HepG2 (cell line): Measurements from ENCODE around the gene ETV1. TPM values are rescaled to one million over a fixed set of nuclear protein-coding genes. Genes with fewer than 3 reads are reported as not detected.

Experiments used
- ATAC-seq: fragments of 200-7000 bp; cut with Tn5 transposase; 3 replicates; pipeline ENCODE4 v1.9.1; 2020; ENCODE audit warnings: mild to moderate bottlenecking, moderate library complexity
- BruUV-seq: library from RNA; stranded (reverse); fragments of 400-500 nt; replicated peaks from 2 replicates; lab custom pipeline; 2021; lab: Mats Ljungman, UMichigan
- CTCF ChIA-PET: fragments of 300-600 bp; formaldehyde crosslinking; extraction: SDS; loops from one replicate; lab custom pipeline; 2021; ENCODE audit warnings: low total read pairs, inconsistent platforms, low intra/inter-chr PET ratio; lab: Yijun Ruan, JAX
- POLR2A ChIA-PET: fragments of 350-600 bp; sonication (Branson Sonifier 250); formaldehyde crosslinking; loops from one replicate; lab custom pipeline; 2020; ENCODE audit warnings: antibody characterized with exemption, inconsistent platforms; lab: Yijun Ruan, JAX
- DNase-seq: peaks from one replicate; pipeline ENCODE4 v3.0.0-alpha.2; 2015; ENCODE audit warnings: low spot score
- FAIRE-seq: peaks from 3 replicates; lab custom pipeline; 2011; peaks lifted over from hg19 to GRCh38; lab: Jason Lieb, UNC
- H2AFZ ChIP-seq: one replicate; pipeline ENCODE4 v1.6.1; 2011; ENCODE audit warnings: low read length, inconsistent platforms
- H3K27ac ChIP-seq: fragments of 300-600 bp; 3 replicates; pipeline ENCODE4 v1.8.0; 2011; ENCODE audit warnings: mixed run types, mild to moderate bottlenecking, mixed read lengths, low read length, inconsistent platforms; ENCODE audit not compliant: insufficient read depth; ENCODE audit errors: extremely low read length
- H3K27me3 ChIP-seq, 2 experiments: fragments of 200-600 bp in 1 of 2; 2 replicates in 1 of 2; 3 replicates in 1 of 2; pipeline versions ENCODE4 v1.6.0 to v1.8.0; 2011; ENCODE audit warnings: low read length in 2 of 2, mild to moderate bottlenecking in 2 of 2, moderate library complexity in 2 of 2, inconsistent platforms in 1 of 2; ENCODE audit not compliant: insufficient read depth in 2 of 2, control insufficient read depth in 1 of 2
- H3K36me3 ChIP-seq, 2 experiments: fragments of 200-600 bp in 1 of 2; replicated peaks in 1 of 2; 2 replicates in 1 of 2; 3 replicates in 1 of 2; pipeline versions ENCODE4 v1.5.1 to v1.8.0; 2011; ENCODE audit warnings: low read length in 2 of 2, inconsistent platforms in 1 of 2; ENCODE audit not compliant: insufficient read depth in 2 of 2, control insufficient read depth in 1 of 2
- H3K4me1 ChIP-seq: 2 replicates; pipeline ENCODE4 v1.5.1; 2012; ENCODE audit warnings: low read length, inconsistent platforms; ENCODE audit not compliant: insufficient read depth
- H3K4me2 ChIP-seq: 2 replicates; pipeline ENCODE4 v1.6.0; 2011; ENCODE audit warnings: low read depth, low read length, inconsistent platforms
- H3K4me3 ChIP-seq, 3 experiments: fragments of 200-600 bp in 1 of 3; sonication (generic), shearing (Covaris generic) in 1 of 3; replicated peaks in 1 of 3; 2 replicates each; pipeline ENCODE4 v1.5.1; 2011 to 2016; ENCODE audit warnings: low read length in 3 of 3, inconsistent platforms in 2 of 3, low read depth in 2 of 3, mild to moderate bottlenecking in 2 of 3, control low read depth in 1 of 3, mixed read lengths in 1 of 3; ENCODE audit not compliant: insufficient read depth in 1 of 3
- H3K79me2 ChIP-seq: one replicate; pipeline ENCODE4 v1.6.1; 2011; ENCODE audit warnings: low read length, inconsistent platforms; ENCODE audit not compliant: insufficient read depth
- H3K9ac ChIP-seq: 2 replicates; pipeline ENCODE4 v1.6.0; 2011; ENCODE audit warnings: mild to moderate bottlenecking, low read depth, low read length, inconsistent platforms; ENCODE audit not compliant: insufficient read depth
- H3K9me3 ChIP-seq: 2 replicates; pipeline ENCODE4 v1.5.1; 2012; ENCODE audit warnings: mild to moderate bottlenecking, low read length
- H4K20me1 ChIP-seq: 2 replicates; pipeline ENCODE4 v1.6.0; 2011; ENCODE audit warnings: inconsistent platforms, mild to moderate bottlenecking, low read length, moderate library complexity; ENCODE audit not compliant: insufficient read depth
- ARNT ChIP-seq: fragments of 450-650 bp; IDR thresholded peaks from 2 replicates; pipeline ENCODE4 v1.6.1; 2017
- ISX ChIP-seq: sonication (generic); formaldehyde crosslinking; conservative IDR thresholded peaks from 2 replicates; pipeline ENCODE4 v1.5.0; 2020; ENCODE audit warnings: missing genetic modification reagents
- PHF5A ChIP-seq: IDR thresholded peaks from one replicate; pipeline ENCODE4 v1.6.1; 2018; ENCODE audit warnings: low read depth, missing genetic modification reagents; ENCODE audit not compliant: unreplicated experiment
- RCOR2 ChIP-seq: IDR thresholded peaks from 2 replicates; pipeline ENCODE4 v1.6.1; 2016; ENCODE audit warnings: missing biosample characterization, missing genetic modification reagents
- RORA ChIP-seq: sonication (generic); formaldehyde crosslinking; IDR thresholded peaks from 2 replicates; pipeline ENCODE4 v1.5.0; 2020; ENCODE audit warnings: mild to moderate bottlenecking, missing genetic modification reagents, moderate library complexity
- SKI ChIP-seq: fragments of 450-650 bp; IDR thresholded peaks from one replicate; pipeline ENCODE4 v1.6.1; 2018; ENCODE audit warnings: mild to moderate bottlenecking; ENCODE audit not compliant: partially characterized antibody
- THAP8 ChIP-seq: sonication (generic); formaldehyde crosslinking; IDR thresholded peaks from 2 replicates; pipeline ENCODE4 v1.5.1; 2020; ENCODE audit warnings: missing genetic modification reagents, mild to moderate bottlenecking, borderline replicate concordance
- YY1 ChIP-seq: IDR thresholded peaks from 2 replicates; pipeline ENCODE4 v1.6.1; 2011; ENCODE audit warnings: low read length, low read depth, moderate library complexity, mild to moderate bottlenecking; ENCODE audit not compliant: insufficient read depth, insufficient replicate concordance
- ZNF879 ChIP-seq: sonication (generic); formaldehyde crosslinking; IDR thresholded peaks from 2 replicates; pipeline ENCODE4 v1.8.1; 2023; ENCODE audit warnings: missing genetic modification reagents
- WGBS: methylation state at CpG from one replicate; pipeline ENCODE4 v1.1.6; 2017; ENCODE audit warnings: low lambda C conversion rate; 5-methylcytosine and 5-hydroxymethylcytosine counted together
- in situ Hi-C: cut with HindIII; loops from 2 replicates; pipeline ENCODE4 v1.10.0; 2017; ENCODE audit warnings: low pct_unique_long_range_greater_than_20kb; ENCODE audit not compliant: extremely low pct_ligation_motif_present
- intact Hi-C: fragments of 100-400 bp; cut with micrococcal nuclease; formaldehyde crosslinking; loops from one replicate; pipeline ENCODE4 v1.10.0; 2022; ENCODE audit not compliant: unreplicated experiment
- polyA plus RNA-seq, 8 experiments: library from polyadenylated mRNA; depleted of rRNA in 3 of 8; stranded (reverse) in 7 of 8; unstranded in 1 of 8; fragments of >200 nt; fragmentation: Illumina TruSeq in 4 of 8; extraction: Trizol in 4 of 8; gene quantifications; 2 replicates each; pipeline versions ENCODE4 v1.2.1 to v1.2.3, GENCODE V29; 2011 to 2016; ENCODE audit warnings: low read depth in 4 of 8, missing spikeins in 1 of 8, mixed read lengths in 1 of 8; ENCODE audit not compliant: insufficient read depth in 1 of 8
- total RNA-seq, 5 experiments: library from RNA; depleted of rRNA; stranded (reverse); fragments of >200 nt; fragmentation: Illumina TruSeq; extraction: Trizol; gene quantifications; 2 replicates each; pipeline ENCODE4 v1.2.3, GENCODE V29; 2016; ENCODE audit warnings: low read depth in 1 of 5
- TF ChIP-seq, protein P1 (sequence below): sonication (generic); formaldehyde crosslinking; IDR thresholded peaks from 2 replicates; pipeline ENCODE4 v1.5.0; 2020; ENCODE audit warnings: mild to moderate bottlenecking, missing genetic modification reagents

ETV1 gene
- total and polyA plus RNA-seq, 2 of the 13 experiments (the other 11 are each of a cell fraction or from before 2014, with no cell fraction given) = 0.04 to 0.24 TPM

- no peaks in the 10 kb centered on the region for H3K4me1 ChIP-seq
- BruUV-seq = no TSS peak
- no peaks in the 10 kb centered on the region for H3K9me3 ChIP-seq
- no peak overlapping the region for H3K4me3 ChIP-seq
- no peak for FAIRE-seq
- no peaks in the 10 kb centered on the region for H4K20me1 ChIP-seq
- TF ChIP-seq RORA (no peak), THAP8 (no peak), SKI (no peak), YY1 (no peak), ISX (CRISPR knock-in tag) (no peak), ZNF879 (CRISPR knock-in tag) (no peak), PHF5A (CRISPR knock-in tag) (no peak)
- H2AFZ ChIP-seq = no peak overlapping the region
- in situ Hi-C loops = no loop called here
- WGBS = 35% methylated on average over 4 of the region's 4 CpGs
- H3K4me2 ChIP-seq = no peak overlapping the region
- H3K36me3 ChIP-seq = no peaks in the 10 kb centered on the region
- no peak overlapping the region for H3K9ac ChIP-seq
- no peak for DNase-seq
- H3K27me3 ChIP-seq = no peaks in the 10 kb centered on the region
- H3K79me2 ChIP-seq = no peaks in the 10 kb centered on the region
- ChIA-PET CTCF (no interaction called here), POLR2A (no interaction called here)
- intact Hi-C loops = no loop called here
- ATAC-seq = no peak
- H3K27ac ChIP-seq = no peak overlapping the region
Measured at GRCh38 chr7:13982940-13983677, 6.4 kb downstream of the ETV1 start.

GRCh38 chr7:13981070-13981469 lies 8.4 kb downstream of the ETV1 start:
- Histone ChIP-seq H3K4me1 (no peaks in the 10 kb centered on the region), H4K20me1 (no peaks in the 10 kb centered on the region), H3K27me3 (no peaks in the 10 kb centered on the region), H3K36me3 (no peaks in the 10 kb centered on the region), H3K4me2 (no peak overlapping the region)
- ATAC-seq = no peak
- intact Hi-C loops = no loop called here
- TF ChIP-seq ARNT (no peak), RCOR2 (CRISPR knock-in tag) (no peak)
- TF ChIP-seq, protein P1, sequence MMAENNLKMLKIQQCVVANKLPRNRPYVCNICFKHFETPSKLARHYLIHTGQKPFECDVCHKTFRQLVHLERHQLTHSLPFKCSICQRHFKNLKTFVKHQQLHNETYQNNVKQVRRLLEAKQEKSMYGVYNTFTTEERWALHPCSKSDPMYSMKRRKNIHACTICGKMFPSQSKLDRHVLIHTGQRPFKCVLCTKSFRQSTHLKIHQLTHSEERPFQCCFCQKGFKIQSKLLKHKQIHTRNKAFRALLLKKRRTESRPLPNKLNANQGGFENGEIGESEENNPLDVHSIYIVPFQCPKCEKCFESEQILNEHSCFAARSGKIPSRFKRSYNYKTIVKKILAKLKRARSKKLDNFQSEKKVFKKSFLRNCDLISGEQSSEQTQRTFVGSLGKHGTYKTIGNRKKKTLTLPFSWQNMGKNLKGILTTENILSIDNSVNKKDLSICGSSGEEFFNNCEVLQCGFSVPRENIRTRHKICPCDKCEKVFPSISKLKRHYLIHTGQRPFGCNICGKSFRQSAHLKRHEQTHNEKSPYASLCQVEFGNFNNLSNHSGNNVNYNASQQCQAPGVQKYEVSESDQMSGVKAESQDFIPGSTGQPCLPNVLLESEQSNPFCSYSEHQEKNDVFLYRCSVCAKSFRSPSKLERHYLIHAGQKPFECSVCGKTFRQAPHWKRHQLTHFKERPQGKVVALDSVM (CRISPR knock-in tag) = no peak
- TF ChIP-seq, all 625 proteins: peak for 0
- H3K9me3 ChIP-seq = peaks cover 7% of the 10 kb centered on the region
- no TSS peak for BruUV-seq
- no peak overlapping the region for H2AFZ ChIP-seq
- WGBS = 18% methylated on average over 3 of the region's 3 CpGs
- in situ Hi-C loops = no loop called here
- no peak overlapping the region for H3K4me3 ChIP-seq
- no peak for DNase-seq
- no peak for FAIRE-seq
- H3K9ac ChIP-seq = no peak overlapping the region
- POLR2A ChIA-PET = no interaction called here
- H3K27ac ChIP-seq = no peak overlapping the region
- no peaks in the 10 kb centered on the region for H3K79me2 ChIP-seq
- CTCF ChIA-PET = no interaction called here
